NCI-H510A (cell line): ENCODE measurements around the gene TNIP2.

Source experiments
- DNase-seq: peaks from one replicate; lab custom pipeline; 2025; lab: John Stamatoyannopoulos, UW

The TNIP2 gene, protein sequence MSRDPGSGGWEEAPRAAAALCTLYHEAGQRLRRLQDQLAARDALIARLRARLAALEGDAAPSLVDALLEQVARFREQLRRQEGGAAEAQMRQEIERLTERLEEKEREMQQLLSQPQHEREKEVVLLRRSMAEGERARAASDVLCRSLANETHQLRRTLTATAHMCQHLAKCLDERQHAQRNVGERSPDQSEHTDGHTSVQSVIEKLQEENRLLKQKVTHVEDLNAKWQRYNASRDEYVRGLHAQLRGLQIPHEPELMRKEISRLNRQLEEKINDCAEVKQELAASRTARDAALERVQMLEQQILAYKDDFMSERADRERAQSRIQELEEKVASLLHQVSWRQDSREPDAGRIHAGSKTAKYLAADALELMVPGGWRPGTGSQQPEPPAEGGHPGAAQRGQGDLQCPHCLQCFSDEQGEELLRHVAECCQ

GRCh38 chr4:2755821-2756690, at the start of gene TNIP2:
Gene TNIP2 (minus strand): TSS chr4:2756336. CDS start chr4:2756289, 47 bp downstream.
- DNase-seq, result peak; percentile 77

DNA sequence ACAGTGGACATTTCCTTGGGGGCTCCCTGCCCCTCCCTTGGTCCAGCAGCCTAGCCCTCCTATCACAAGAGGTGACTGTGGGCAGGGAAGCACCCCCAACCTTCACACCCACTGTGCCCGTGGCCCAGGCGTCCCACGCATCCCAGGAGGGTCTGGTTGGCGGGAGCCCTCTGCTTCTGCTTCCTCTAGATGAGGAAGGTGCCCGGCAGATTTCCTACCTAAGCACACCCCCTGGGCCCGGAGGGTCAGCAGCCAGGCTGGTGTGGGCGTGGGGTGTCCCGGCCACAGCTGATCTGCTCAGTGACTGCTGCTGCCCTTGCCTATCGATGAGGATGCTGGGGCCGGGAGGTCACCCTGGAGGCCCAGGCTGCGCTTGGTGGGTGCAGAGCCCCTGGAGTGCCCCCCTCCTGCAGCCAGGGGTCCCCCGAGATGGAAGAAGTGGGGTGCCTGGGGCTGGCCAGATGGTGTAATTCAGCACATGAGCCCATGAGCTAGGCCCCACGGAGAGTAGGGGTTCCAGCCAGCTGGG, 48.9 kb upstream of the TNIP2 start:
- no peak for DNase-seq

- no peak for DNase-seq
Observed at GRCh38 chr4:2804449-2804972, 48.4 kb upstream of the TNIP2 start.

GRCh38 chr4:2803624-2804448, 47.7 kb upstream of the TNIP2 start:
- DNase-seq, result no peak

GRCh38 chr4:2802618-2803531, 46.7 kb upstream of the TNIP2 start:
- no peak for DNase-seq

- no peak for DNase-seq
Observed at GRCh38 chr4:2800691-2801596, 44.8 kb upstream of the TNIP2 start.

DNA sequence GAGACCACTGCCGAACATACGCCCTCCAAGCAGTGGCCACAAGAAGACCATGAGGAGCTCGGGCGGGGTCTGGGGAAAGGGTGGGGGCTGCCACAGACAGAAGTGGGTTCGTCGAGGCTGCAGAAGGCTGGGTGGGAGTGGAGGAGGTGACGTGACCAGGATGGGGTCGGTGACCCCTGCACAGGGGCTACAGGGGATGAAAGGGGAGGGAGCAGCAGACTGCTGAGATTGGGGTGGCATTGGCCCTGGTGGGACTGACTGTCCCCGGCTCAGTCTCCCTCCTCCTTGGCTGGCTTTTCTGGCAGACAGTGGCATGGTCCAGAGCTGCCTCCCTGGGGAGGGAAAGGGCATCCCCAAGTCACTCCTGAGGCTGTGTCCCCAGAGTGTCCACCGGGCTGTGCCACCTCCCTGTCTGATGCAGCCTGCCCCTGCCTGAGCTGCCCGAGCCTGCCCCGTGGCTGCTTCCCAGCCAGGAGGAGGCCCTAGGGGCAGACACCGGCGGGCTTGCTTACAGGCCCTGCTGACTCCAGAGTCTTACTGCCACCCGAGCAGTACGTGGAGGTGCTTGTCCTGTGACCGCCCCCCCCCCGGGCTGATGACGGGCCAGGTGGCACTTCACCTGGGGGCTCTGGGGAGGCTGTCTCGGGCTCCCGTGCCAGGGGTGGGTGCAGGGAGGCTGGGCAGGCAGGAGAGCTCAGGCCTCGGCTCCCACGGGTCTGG, 44.0 kb upstream of the TNIP2 start:
- DNase-seq, result no peak

DNA sequence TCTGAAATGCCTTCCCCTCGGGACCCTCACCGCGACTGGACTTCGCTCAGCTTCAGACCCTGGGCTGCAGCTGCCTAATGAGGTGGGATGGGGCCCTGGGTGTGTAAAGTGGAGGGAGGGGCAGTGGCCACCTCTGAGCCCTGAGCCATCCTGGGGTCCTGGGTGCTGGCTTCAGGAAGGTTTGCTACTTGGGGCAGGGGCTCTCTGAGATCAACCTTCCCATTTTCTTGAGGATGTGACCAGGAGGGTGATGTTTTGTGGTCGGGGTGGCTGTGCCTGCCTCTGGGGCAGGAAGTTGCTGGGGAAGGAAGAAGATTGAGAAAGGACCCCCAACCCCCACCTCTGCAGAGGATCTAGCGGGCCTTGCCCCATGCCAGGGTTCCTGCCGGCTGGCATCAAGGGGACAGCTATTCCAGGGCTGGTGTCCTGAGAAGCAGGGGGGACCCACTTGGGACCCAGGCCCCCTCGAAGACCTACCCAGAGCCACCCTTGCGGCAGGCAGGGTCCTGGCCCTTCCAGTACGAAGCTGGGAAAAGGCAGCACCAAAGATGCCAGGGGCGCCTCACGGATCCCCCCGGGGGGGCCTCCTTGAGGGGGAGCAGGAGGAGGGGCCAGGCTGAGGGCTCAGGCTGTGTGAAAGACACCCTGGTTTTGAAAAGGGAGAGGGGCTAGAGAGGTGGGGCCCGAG, 43.2 kb upstream of the TNIP2 start:
- no peak for DNase-seq

DNA sequence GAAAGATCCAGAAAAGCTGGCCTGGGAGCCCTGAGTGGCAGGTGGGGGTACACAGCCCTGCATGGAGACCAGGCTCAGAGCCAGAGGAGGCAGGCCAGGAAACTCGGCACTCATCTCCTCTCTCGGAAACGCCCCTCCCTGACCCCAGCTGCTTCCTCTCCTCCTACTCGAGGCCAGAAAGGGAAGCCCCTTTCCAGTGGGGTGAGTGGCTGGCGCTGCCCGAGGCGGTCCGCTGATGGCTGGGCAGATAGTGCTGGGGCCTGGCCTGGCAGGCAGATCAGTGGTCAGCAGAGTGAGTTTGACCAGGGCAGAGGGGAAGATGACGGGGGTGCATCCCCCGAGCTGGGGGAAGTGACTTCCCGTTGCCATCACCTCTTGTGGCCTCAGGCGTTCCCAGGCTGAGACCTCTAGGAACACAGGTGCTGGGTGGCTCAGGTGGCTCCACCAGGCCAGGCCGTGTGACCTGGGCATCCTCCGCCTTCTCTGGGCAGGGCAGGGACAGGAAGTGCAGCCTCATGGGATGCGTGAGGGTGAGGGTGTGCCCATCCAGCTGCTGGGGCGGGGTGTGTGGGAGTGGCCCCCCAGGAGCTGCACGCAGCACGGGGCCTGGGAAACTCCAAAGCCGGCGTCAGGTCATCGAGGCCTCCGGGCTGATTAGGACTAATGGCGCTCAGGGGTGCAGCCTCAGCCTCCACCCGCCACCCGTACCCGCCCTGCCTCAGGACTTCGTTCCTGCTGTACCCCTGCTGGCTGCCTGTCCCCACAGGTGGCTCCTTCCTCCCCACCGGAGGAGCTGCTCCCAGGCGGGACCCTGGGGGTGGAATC, 42.5 kb upstream of the TNIP2 start:
- DNase-seq, result no peak

DNA sequence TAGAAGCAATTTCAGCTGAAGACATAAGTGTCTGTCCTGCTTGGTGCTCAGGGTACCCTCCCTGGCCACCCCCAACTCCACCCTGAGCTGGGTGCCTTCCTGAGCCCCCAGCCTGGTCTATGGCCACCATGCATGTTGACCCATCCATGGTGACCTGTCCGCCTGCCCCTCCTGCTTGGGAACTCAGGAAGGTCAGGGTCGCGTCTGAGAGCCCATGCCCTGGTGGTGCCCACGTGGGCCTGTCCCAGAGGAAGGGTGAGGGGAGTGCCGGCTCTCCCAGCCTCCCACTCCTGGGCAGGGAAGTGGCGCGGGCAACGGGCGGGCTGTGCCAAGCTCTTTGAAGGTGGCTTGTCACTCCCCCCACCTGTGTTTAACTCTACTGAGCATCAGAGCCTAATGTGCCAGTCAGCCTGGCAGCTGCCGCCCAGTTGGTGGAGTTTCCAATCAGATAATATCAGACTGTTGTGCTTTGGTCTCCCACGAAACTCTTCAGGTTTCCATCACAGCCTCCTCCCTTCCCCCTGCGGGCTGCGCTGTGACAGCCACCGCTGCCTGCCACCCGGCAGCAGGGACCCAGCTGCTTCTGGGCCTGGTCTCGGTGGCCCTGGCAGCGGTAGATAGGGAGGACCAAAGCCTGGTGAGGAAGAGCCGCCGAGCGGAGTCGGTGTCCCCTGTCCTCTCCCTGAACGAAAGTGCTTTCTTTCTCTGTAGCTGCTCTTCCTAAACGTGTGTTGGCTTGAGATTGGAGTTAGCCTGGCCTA, 41.6 kb upstream of the TNIP2 start:
- no peak for DNase-seq

GRCh38 chr4:2796849-2797544, 40.9 kb upstream of the TNIP2 start:
- no peak for DNase-seq

GRCh38 chr4:2795893-2796848, 40.0 kb upstream of the TNIP2 start:
- no peak for DNase-seq

- DNase-seq, result no peak
Observed at GRCh38 chr4:2795300-2795892, 39.3 kb upstream of the TNIP2 start.
